ENCODE measurements around the gene SPOCK2. TPM values are rescaled to one million over a fixed set of nuclear protein-coding genes. Genes with fewer than 3 reads are reported as not detected.

Gene SPOCK2
- total and polyA plus RNA-seq, 7 experiments from 2014 or later = 200 to 543 (median 336) TPM

DNA sequence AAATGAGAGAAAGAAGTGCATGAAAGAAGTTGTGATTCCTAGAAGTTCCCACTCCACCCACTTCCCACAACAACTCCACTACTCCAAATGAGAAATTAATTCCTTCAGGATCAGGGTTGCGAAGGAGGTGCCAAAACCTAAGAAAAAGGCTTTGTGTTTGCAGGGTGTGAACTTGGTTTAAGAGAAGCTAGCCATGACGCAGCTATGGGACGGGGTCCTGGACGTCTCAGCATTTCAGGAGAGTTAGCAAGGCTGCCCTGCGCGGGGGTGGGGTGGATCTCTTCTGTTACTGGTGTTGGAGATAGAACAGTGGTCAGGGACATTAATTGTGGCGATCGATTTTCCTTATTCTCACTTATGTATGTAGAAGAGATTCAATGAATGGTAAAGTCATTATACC lies 63.0 kb downstream of the SPOCK2 start:
- ATAC-seq = no peak
- DNase-seq = no peak
- Histone ChIP-seq H3K4me1 (ENCODE audit: control insufficient read depth in 2 of 2, insufficient read depth in 2 of 2, low read length in 2 of 2) (no peaks in the 10 kb centered on the region), H3K4me3 (ENCODE audit: low read length) (no peak overlapping the region), H3K9me3 (ENCODE audit: control insufficient read depth in 2 of 3, low read length in 3 of 3) (no peaks in the 10 kb centered on the region), H3K27ac (ENCODE audit: low read depth, low read length) (no peak overlapping the region), H3K36me3 (ENCODE audit: control insufficient read depth in 2 of 3, insufficient read depth in 3 of 3, low read length in 3 of 3) (no peaks in the 10 kb centered on the region), H3K27me3 (ENCODE audit: control insufficient read depth in 2 of 2, insufficient read depth in 2 of 2, low read length in 2 of 2) (no peaks in the 10 kb centered on the region)
- peaks cover 0 to 4% (median 0%) of the 10 kb centered on the region in 11 donors for H3K9me3 Mint-ChIP-seq
- H3K36me3 Mint-ChIP-seq = no peaks in the 10 kb centered on the region
- ChIA-PET POLR2A (no interaction called here), CTCF (no interaction called here)
- H3K4me1 Mint-ChIP-seq = peaks cover 0 to 4% (median 0%) of the 10 kb centered on the region in 7 donors
- intact Hi-C loops (cut with micrococcal nuclease) = no loop called here
- peaks cover 0 to 9% (median 0%) of the 10 kb centered on the region in 5 donors for H3K27me3 Mint-ChIP-seq
- no peak overlapping the region for H3K4me3 Mint-ChIP-seq
- H3K27ac Mint-ChIP-seq = peak overlapping the region in 1 of 9 donors; percentile 70

DNA sequence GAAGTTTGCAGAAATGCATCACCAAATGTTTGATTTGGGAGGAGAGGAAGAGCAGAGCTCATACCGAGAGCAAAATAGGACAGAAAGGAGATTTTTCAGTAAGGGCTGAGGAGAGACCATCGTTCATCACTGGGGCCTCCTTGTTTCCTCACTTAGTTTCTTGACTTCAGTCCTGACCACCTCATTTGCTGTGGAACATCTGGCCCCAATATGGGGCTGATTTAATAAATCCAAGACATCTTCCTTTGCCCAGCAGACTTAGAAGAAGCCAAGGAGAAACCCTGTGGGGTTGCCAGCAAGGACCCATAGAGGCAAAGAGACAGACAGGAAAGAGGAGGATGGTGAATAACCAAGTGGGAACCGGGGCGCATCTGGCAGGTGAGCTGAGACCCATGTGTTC lies 63.8 kb downstream of the SPOCK2 start:
- Mint-ChIP-seq H3K27ac (no peak overlapping the region), H3K27me3 (peaks cover 0 to 9% (median 0%) of the 10 kb centered on the region in 5 donors), H3K9me3 (peaks cover 0 to 4% (median 0%) of the 10 kb centered on the region in 11 donors), H3K4me3 (no peak overlapping the region), H3K4me1 (peaks cover 0 to 4% (median 0%) of the 10 kb centered on the region in 7 donors), H3K36me3 (no peaks in the 10 kb centered on the region)
- intact Hi-C loops (cut with micrococcal nuclease) = no loop called here
- ATAC-seq (no peak), DNase-seq (no peak)
- Histone ChIP-seq H3K36me3 (ENCODE audit: control insufficient read depth in 2 of 3, insufficient read depth in 3 of 3, low read length in 3 of 3) (no peaks in the 10 kb centered on the region), H3K9me3 (ENCODE audit: control insufficient read depth in 2 of 3, low read length in 3 of 3) (no peaks in the 10 kb centered on the region), H3K27ac (ENCODE audit: low read depth, low read length) (no peak overlapping the region), H3K4me3 (ENCODE audit: low read length) (no peak overlapping the region), H3K27me3 (ENCODE audit: control insufficient read depth in 2 of 2, insufficient read depth in 2 of 2, low read length in 2 of 2) (no peaks in the 10 kb centered on the region), H3K4me1 (ENCODE audit: control insufficient read depth in 2 of 2, insufficient read depth in 2 of 2, low read length in 2 of 2) (no peaks in the 10 kb centered on the region)
- ChIA-PET CTCF (no interaction called here), POLR2A (no interaction called here)

DNA sequence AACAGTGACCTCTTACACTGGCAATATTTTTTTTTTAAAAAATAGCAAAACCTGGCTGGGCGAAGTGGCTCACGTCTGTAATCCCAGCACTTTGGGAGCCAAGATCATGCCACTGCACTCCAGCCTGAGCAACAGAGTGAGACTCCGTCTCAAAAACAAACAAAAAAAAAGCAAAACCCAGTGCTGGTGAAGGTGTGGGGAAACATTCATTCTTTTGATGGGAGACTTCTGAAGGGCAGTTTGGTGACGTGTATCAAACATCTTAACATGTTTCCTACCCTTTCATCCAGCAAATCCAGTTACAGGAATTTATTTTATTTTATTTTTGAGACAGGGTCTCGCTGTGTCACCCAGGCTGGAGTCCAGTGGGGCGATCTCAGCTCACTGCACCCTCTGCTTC lies 66.1 kb downstream of the SPOCK2 start:
- Histone ChIP-seq H3K4me1 (ENCODE audit: control insufficient read depth in 2 of 2, insufficient read depth in 2 of 2, low read length in 2 of 2) (no peaks in the 10 kb centered on the region), H3K9me3 (ENCODE audit: control insufficient read depth in 2 of 3, low read length in 3 of 3) (no peaks in the 10 kb centered on the region), H3K36me3 (ENCODE audit: control insufficient read depth in 2 of 3, insufficient read depth in 3 of 3, low read length in 3 of 3) (no peaks in the 10 kb centered on the region), H3K4me3 (ENCODE audit: low read length) (no peak overlapping the region), H3K27ac (ENCODE audit: low read depth, low read length) (no peak overlapping the region), H3K27me3 (ENCODE audit: control insufficient read depth in 2 of 2, insufficient read depth in 2 of 2, low read length in 2 of 2) (no peaks in the 10 kb centered on the region)
- H3K27me3 Mint-ChIP-seq = peaks cover 0 to 12% (median 4%) of the 10 kb centered on the region in 5 donors
- ATAC-seq = no peak
- ChIA-PET CTCF (interaction anchor here (0.7 kb wide), 1 partner anchor 327 kb away, joined by 3 read pairs; no protein-coding TSS in a partner anchor), POLR2A (interaction anchor here (0.6 kb wide), 1 partner anchor 89 kb away, joined by 4 read pairs; no protein-coding TSS in a partner anchor)
- H3K36me3 Mint-ChIP-seq = no peaks in the 10 kb centered on the region
- intact Hi-C loops (cut with micrococcal nuclease) = no loop called here
- H3K9me3 Mint-ChIP-seq = peaks cover 0 to 2% (median 0%) of the 10 kb centered on the region in 11 donors
- DNase-seq = no peak
- H3K27ac Mint-ChIP-seq = no peak overlapping the region
- peaks cover 0 to 4% (median 0%) of the 10 kb centered on the region in 7 donors for H3K4me1 Mint-ChIP-seq
- H3K4me3 Mint-ChIP-seq = no peak overlapping the region

DNA sequence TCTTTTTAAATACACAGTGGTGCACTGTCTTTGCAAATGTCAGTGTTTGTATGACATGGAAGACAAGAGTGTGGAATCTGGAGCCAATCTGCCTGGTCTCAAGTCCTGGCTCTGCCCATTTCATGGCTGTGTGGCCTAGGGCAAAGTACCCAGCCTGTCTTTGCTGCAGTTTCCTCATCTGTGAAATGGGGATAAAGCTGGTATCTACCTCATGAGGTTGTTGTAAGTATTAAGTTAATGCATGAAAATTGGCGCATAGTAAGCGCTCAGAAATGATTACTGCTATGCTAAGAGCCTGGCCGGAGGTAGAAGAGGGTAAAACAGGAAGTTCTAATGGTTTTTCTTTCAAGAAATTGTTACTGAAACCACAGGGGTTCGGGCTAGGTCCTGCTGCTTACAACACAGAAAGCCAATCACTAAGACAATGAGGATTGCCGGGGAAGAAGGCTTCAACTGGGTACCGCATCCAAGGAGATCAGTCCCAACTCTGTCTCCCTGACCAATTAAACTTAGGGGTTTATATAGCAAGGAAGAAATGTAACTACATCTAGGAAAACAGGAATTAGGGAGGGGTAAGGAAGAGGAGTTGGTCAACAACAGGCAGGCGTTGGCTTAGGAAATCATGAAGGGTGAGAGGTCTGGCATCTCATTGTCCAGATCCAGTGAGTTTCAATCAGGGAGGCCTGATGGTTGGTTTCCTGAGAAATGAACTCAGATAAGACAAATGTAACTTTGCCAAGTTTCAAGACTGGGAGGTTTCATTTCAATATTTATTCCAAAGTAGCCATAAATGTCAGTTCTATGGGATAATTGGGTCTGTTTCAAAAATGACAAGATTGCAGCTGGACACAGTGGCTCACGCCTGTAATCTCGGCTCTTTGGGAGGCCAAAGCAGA lies 67.2 kb downstream of the SPOCK2 start:
- peaks cover 0 to 4% (median 0%) of the 10 kb centered on the region in 7 donors for H3K4me1 Mint-ChIP-seq
- CTCF ChIA-PET = interaction anchor here (0.7 kb wide), 1 partner anchor 328 kb away, joined by 3 read pairs; no protein-coding TSS in a partner anchor
- intact Hi-C loops (cut with micrococcal nuclease) = no loop called here
- no peak overlapping the region for H3K4me3 Mint-ChIP-seq
- peaks cover 0 to 2% (median 0%) of the 10 kb centered on the region in 11 donors for H3K9me3 Mint-ChIP-seq
- ATAC-seq (no peak), DNase-seq (no peak)
- no peak overlapping the region for H3K4me3 ChIP-seq (ENCODE audit: low read length)
- POLR2A ChIA-PET = interaction anchor here (0.6 kb wide), 1 partner anchor 88 kb away, joined by 4 read pairs; no protein-coding TSS in a partner anchor
- H3K36me3 Mint-ChIP-seq = no peaks in the 10 kb centered on the region
- H3K27ac ChIP-seq (ENCODE audit: low read depth, low read length) = no peak overlapping the region
- H3K27me3 Mint-ChIP-seq = peaks cover 0 to 12% (median 4%) of the 10 kb centered on the region in 5 donors
- H3K4me1 ChIP-seq (ENCODE audit: control insufficient read depth in 2 of 2, insufficient read depth in 2 of 2, low read length in 2 of 2) = no peaks in the 10 kb centered on the region
- H3K36me3 ChIP-seq (ENCODE audit: control insufficient read depth in 2 of 3, insufficient read depth in 3 of 3, low read length in 3 of 3) = no peaks in the 10 kb centered on the region
- H3K27ac Mint-ChIP-seq = no peak overlapping the region
- H3K27me3 ChIP-seq (ENCODE audit: control insufficient read depth in 2 of 2, insufficient read depth in 2 of 2, low read length in 2 of 2) = no peaks in the 10 kb centered on the region
- H3K9me3 ChIP-seq (ENCODE audit: control insufficient read depth in 2 of 3, low read length in 3 of 3) = no peaks in the 10 kb centered on the region

DNA sequence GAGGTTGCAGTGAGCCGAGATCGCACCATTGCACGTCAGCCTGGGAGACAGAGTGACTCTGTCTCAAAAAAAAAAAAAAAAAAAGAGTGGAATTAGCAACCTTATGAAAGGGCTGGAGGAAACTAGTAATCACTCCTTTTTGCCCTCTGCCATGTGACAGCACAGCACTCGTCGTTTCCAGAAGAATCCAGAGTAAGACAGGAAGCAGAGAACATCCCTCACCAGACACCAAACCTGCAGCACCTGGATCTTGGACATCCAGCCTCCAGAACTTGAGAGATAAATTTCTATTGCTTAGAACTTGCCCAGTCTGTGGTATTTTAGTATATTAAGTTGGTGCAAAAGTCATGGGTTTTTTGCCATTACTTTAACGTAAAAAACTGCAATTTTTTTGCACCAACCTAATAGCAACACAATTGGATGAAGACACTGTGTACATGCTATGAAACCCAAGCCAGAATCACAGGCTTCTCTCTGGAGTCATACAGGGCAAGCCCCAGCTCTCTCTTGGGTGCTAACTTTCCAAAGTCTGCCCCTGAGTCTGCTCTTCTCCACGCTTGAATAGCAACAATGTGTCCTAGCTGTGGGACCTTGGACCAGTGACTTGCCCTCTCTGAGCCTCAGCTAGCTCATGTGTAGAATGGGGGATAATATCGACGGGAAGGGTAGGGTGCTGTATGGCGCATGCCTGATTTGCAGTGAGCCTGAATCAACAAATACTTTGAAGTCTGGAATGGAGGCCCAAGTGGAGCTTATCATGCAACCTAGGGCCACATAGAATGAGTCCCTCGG lies 69.1 kb downstream of the SPOCK2 start:
- Histone ChIP-seq H3K27ac (ENCODE audit: low read depth, low read length) (no peak overlapping the region), H3K36me3 (ENCODE audit: control insufficient read depth in 2 of 3, insufficient read depth in 3 of 3, low read length in 3 of 3) (no peaks in the 10 kb centered on the region), H3K4me1 (ENCODE audit: control insufficient read depth in 2 of 2, insufficient read depth in 2 of 2, low read length in 2 of 2) (no peaks in the 10 kb centered on the region), H3K27me3 (ENCODE audit: control insufficient read depth in 2 of 2, insufficient read depth in 2 of 2, low read length in 2 of 2) (no peaks in the 10 kb centered on the region), H3K9me3 (ENCODE audit: control insufficient read depth in 2 of 3, low read length in 3 of 3) (no peaks in the 10 kb centered on the region), H3K4me3 (ENCODE audit: low read length) (no peak overlapping the region)
- Mint-ChIP-seq H3K27ac (no peak overlapping the region), H3K9me3 (peaks cover 0 to 2% (median 0%) of the 10 kb centered on the region in 11 donors), H3K4me1 (peaks cover 0 to 4% (median 0%) of the 10 kb centered on the region in 7 donors), H3K36me3 (no peaks in the 10 kb centered on the region), H3K4me3 (no peak overlapping the region), H3K27me3 (peaks cover 0 to 12% (median 4%) of the 10 kb centered on the region in 5 donors)
- intact Hi-C loops (cut with micrococcal nuclease) = no loop called here
- POLR2A ChIA-PET = no interaction called here
- DNase-seq (no peak), ATAC-seq (no peak)
- CTCF ChIA-PET = no interaction called here

DNA sequence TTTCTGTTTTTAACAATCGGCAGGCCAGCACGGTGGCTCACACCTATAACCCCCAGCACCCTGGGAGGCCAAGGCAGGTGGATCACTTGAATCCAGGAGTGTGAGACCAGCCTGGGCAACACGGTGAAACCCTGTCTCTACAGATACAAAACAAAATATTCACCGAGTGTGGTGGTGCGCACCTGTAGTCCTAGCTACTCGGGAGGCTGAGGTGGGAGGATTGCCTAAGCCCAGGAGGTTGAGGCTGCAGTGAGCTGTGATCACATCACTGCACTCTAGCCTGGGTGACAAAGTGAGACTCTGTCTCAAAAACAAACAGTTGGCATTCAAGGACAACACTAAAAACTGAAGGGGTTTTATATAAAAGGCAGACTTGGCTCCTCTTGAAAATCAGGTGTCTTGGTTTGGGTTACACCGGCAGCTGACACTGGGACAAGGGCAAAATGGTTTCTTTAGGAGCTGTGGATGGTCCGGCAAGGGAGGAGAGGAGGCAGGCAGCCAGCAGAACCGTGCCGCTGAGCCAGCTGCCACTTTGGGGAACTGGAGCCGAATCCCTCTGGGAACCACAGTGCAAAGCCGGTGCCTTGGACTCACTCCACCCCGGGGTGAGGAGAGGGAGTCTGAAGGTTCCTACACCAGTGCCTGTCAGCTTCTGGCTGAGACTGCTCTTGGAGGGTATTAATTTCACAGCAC lies 71.6 kb downstream of the SPOCK2 start:
- intact Hi-C loops (cut with micrococcal nuclease) = no loop called here
- Histone ChIP-seq H3K36me3 (ENCODE audit: control insufficient read depth in 2 of 3, insufficient read depth in 3 of 3, low read length in 3 of 3) (no peaks in the 10 kb centered on the region), H3K27me3 (ENCODE audit: control insufficient read depth in 2 of 2, insufficient read depth in 2 of 2, low read length in 2 of 2) (no peaks in the 10 kb centered on the region), H3K4me3 (ENCODE audit: low read length) (no peak overlapping the region), H3K9me3 (ENCODE audit: control insufficient read depth in 2 of 3, low read length in 3 of 3) (no peaks in the 10 kb centered on the region), H3K4me1 (ENCODE audit: control insufficient read depth in 2 of 2, insufficient read depth in 2 of 2, low read length in 2 of 2) (no peaks in the 10 kb centered on the region), H3K27ac (ENCODE audit: low read depth, low read length) (no peak overlapping the region)
- CTCF ChIA-PET = no interaction called here
- peaks cover 0 to 4% (median 0%) of the 10 kb centered on the region in 7 donors for H3K4me1 Mint-ChIP-seq
- DNase-seq (no peak), ATAC-seq (no peak)
- H3K9me3 Mint-ChIP-seq = peaks cover 0 to 2% (median 0%) of the 10 kb centered on the region in 11 donors
- H3K27me3 Mint-ChIP-seq = peaks cover 0 to 9% (median 4%) of the 10 kb centered on the region in 5 donors
- no peak overlapping the region for H3K27ac Mint-ChIP-seq
- no peak overlapping the region for H3K4me3 Mint-ChIP-seq
- no peaks in the 10 kb centered on the region for H3K36me3 Mint-ChIP-seq
- POLR2A ChIA-PET = no interaction called here

Measured in naive thymus-derived CD4-positive, alpha-beta T cell (primary cell).